PC-9 (cell line): Measurements from ENCODE around the gene SBF1.

Experiments
- EZH2 ChIP-seq: fragments of 200-600 bp; sonication (generic); IDR thresholded peaks from 2 replicates; pipeline ENCODE4 v1.8.0; 2017; ENCODE audit warnings: antibody characterized with exemption, low read depth
- TF ChIP-seq, protein P1 (sequence below): fragments of 200-600 bp; sonication (generic); conservative IDR thresholded peaks from 2 replicates; pipeline ENCODE4 v1.6.1; 2017; ENCODE audit warnings: mixed run types, antibody characterized with exemption, mild to moderate bottlenecking, moderate library complexity

DNA sequence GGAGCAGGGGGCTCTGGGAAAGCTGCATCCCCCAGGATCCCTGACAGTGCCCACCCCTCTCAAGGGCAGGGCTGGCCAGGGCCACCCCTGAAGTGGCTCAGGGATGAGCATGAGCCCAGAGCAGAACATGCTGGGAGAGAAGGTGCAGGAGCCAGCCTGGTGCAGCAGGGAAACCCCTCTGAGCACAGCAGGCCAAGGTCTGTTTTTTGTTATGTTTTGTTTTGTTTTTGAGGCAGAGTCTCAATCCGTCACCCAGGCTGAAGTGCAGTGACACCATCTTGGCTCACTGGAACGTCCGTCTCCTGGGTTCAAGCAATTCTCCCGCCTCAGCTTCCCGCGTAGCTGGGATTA lies 792 bp upstream of the SBF1 start:
- TF ChIP-seq, protein P1, sequence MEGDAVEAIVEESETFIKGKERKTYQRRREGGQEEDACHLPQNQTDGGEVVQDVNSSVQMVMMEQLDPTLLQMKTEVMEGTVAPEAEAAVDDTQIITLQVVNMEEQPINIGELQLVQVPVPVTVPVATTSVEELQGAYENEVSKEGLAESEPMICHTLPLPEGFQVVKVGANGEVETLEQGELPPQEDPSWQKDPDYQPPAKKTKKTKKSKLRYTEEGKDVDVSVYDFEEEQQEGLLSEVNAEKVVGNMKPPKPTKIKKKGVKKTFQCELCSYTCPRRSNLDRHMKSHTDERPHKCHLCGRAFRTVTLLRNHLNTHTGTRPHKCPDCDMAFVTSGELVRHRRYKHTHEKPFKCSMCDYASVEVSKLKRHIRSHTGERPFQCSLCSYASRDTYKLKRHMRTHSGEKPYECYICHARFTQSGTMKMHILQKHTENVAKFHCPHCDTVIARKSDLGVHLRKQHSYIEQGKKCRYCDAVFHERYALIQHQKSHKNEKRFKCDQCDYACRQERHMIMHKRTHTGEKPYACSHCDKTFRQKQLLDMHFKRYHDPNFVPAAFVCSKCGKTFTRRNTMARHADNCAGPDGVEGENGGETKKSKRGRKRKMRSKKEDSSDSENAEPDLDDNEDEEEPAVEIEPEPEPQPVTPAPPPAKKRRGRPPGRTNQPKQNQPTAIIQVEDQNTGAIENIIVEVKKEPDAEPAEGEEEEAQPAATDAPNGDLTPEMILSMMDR = no peak
- no peak for TF ChIP-seq EZH2
